OCI-M1 (cell line): ENCODE measurements around the gene PCDHGC3.
A peak's percentile ranks its signal among the peaks of the same experiment; 100 is the strongest.
"Not testable (repeated sequence)": the region's sequence is repeated elsewhere in the genome, so short reads cannot be mapped to it uniquely, and the experiment has no call there.

Experiments
- DNase-seq: peaks from one replicate; lab custom pipeline; 2025; lab: John Stamatoyannopoulos, UW

The PCDHGC3 gene

DNA sequence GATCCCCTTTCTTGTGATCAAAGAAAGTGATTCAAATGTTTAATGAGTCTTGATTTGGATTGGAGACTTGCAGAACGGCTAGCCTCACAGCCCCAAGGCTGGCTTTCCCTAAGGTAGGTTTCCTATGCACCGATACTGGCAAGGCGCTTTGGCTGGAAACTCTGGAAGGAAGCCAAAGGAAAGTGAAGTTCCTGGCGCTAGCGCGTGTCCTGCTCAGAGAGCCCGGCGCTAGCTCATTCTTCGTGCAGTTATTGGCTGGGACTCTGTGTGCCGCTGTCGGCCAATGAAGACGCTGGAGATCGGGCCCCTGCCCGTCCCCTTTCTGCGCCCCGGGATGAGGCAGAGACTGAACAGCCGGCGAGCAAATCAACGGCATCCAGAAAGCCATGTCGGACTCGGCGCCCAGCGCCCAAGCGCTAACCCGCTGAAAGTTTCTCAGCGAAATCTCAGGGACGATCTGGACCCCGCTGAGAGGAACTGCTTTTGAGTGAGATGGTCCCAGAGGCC, at the start of gene PCDHGC3:
Gene PCDHGC3, plus strand, starts transcription at position 342 of the 507 bp plus-strand sequence. Its CDS starts 151 bp downstream, at position 493.
- peak; percentile 62 for DNase-seq

GRCh38 chr5:141427783-141428426, 47.9 kb upstream of the PCDHGC3 start:
- no peak for DNase-seq

DNA sequence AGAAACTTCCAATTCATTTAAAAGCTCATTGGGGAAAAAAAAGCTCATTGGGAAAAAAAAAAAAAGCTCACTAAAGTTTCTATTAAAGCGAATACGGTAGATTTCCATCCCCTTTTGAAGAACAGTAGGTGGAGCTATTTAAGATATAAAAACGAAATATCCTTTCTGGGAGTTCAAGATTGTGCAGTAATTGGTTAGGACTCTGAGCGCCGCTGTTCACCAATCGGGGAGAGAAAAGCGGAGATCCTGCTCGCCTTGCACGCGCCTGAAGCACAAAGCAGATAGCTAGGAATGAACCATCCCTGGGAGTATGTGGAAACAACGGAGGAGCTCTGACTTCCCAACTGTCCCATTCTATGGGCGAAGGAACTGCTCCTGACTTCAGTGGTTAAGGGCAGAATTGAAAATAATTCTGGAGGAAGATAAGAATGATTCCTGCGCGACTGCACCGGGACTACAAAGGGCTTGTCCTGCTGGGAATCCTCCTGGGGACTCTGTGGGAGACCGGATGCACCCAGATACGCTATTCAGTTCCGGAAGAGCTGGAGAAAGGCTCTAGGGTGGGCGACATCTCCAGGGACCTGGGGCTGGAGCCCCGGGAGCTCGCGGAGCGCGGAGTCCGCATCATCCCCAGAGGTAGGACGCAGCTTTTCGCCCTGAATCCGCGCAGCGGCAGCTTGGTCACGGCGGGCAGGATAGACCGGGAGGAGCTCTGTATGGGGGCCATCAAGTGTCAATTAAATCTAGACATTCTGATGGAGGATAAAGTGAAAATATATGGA, 45.2 kb upstream of the PCDHGC3 start, which contains the start of gene PCDHGA12:
Gene PCDHGA12, plus strand, starts transcription at position 176 of the 782 bp plus-strand sequence. Its CDS starts 253 bp downstream, at position 429.
- DNase-seq: peak; percentile 61

DNA sequence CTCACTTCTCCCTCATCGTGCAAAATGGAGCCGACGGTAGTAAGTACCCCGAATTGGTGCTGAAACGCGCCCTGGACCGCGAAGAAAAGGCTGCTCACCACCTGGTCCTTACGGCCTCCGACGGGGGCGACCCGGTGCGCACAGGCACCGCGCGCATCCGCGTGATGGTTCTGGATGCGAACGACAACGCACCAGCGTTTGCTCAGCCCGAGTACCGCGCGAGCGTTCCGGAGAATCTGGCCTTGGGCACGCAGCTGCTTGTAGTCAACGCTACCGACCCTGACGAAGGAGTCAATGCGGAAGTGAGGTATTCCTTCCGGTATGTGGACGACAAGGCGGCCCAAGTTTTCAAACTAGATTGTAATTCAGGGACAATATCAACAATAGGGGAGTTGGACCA, 44.5 kb upstream of the PCDHGC3 start:
- no peak for DNase-seq

DNA sequence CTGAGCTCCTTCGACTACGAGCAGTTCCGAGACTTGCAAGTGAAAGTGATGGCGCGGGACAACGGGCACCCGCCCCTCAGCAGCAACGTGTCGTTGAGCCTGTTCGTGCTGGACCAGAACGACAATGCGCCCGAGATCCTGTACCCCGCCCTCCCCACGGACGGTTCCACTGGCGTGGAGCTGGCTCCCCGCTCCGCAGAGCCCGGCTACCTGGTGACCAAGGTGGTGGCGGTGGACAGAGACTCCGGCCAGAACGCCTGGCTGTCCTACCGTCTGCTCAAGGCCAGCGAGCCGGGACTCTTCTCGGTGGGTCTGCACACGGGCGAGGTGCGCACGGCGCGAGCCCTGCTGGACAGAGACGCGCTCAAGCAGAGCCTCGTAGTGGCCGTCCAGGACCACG, 43.5 kb upstream of the PCDHGC3 start:
- not testable (repeated sequence) for DNase-seq

DNA sequence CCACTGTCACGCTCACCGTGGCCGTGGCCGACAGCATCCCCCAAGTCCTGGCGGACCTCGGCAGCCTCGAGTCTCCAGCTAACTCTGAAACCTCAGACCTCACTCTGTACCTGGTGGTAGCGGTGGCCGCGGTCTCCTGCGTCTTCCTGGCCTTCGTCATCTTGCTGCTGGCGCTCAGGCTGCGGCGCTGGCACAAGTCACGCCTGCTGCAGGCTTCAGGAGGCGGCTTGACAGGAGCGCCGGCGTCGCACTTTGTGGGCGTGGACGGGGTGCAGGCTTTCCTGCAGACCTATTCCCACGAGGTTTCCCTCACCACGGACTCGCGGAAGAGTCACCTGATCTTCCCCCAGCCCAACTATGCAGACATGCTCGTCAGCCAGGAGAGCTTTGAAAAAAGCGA, 43.0 kb upstream of the PCDHGC3 start:
- not testable (repeated sequence) for DNase-seq

DNA sequence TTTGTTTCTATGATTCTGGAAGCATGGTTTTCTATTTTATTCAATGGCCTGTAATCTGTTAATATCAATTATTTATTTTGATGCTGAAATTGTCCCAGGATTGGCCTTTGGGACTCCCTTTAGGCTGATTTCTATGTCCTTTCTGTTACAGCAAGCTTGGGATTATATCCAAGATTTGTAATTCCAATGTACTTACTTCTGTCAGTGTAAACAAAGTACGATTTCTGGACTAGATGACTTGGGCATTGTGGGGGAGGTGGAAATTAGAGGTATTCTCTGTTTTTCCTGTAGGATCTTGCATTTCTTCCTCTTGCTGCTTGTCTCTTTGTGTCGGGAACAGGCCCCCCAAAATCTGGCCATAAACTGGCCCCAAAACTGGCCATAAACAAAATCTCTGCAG, 41.8 kb upstream of the PCDHGC3 start:
- no peak for DNase-seq

- DNase-seq: no peak
Measured at GRCh38 chr5:141437221-141437620, 38.5 kb upstream of the PCDHGC3 start.

GRCh38 chr5:141439411-141440141, 36.2 kb upstream of the PCDHGC3 start:
- DNase-seq: no peak

DNA sequence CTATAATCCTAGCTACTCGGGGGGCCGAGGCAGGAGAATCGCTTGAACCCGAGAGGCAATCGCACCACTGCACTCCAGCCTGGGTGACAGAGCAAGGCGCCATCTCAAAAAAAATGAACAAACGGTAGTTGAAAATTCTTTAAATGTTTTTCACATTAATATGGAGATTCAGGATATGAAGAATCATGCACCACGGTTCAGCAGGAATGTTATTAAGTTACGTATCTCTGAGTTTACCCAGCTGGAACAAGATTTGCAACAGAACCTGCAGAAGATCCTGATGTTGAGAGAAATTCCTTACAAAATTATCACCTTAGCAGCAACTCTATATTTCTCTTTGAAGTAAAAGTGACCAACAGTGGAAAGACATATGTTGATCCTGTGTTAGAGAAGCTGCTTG, 35.4 kb upstream of the PCDHGC3 start:
- no peak for DNase-seq

GRCh38 chr5:141441571-141442170, 34.1 kb upstream of the PCDHGC3 start:
- DNase-seq: no peak

- DNase-seq: no peak
Measured at GRCh38 chr5:141465351-141465750, 10.4 kb upstream of the PCDHGC3 start.

DNA sequence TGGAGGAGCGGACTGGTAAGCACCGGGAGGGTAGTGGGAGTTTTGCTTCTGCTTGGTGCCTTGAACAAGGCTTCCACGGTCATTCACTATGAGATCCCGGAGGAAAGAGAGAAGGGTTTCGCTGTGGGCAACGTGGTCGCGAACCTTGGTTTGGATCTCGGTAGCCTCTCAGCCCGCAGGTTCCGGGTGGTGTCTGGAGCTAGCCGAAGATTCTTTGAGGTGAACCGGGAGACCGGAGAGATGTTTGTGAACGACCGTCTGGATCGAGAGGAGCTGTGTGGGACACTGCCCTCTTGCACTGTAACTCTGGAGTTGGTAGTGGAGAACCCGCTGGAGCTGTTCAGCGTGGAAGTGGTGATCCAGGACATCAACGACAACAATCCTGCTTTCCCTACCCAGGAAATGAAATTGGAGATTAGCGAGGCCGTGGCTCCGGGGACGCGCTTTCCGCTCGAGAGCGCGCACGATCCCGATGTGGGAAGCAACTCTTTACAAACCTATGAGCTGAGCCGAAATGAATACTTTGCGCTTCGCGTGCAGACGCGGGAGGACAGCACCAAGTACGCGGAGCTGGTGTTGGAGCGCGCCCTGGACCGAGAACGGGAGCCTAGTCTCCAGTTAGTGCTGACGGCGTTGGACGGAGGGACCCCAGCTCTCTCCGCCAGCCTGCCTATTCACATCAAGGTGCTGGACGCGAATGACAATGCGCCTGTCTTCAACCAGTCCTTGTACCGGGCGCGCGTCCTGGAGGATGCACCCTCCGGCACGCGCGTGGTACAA, 556 bp downstream of the PCDHGC3 start:
- no peak for DNase-seq

DNA sequence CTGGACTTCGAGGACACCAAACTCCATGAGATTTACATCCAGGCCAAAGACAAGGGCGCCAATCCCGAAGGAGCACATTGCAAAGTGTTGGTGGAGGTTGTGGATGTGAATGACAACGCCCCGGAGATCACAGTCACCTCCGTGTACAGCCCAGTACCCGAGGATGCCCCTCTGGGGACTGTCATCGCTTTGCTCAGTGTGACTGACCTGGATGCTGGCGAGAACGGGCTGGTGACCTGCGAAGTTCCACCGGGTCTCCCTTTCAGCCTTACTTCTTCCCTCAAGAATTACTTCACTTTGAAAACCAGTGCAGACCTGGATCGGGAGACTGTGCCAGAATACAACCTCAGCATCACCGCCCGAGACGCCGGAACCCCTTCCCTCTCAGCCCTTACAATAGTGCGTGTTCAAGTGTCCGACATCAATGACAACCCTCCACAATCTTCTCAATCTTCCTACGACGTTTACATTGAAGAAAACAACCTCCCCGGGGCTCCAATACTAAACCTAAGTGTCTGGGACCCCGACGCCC, 1.3 kb downstream of the PCDHGC3 start:
- no peak for DNase-seq

GRCh38 chr5:141477815-141478214, 2.0 kb downstream of the PCDHGC3 start:
- DNase-seq: no peak

GRCh38 chr5:141478321-141478945, 2.7 kb downstream of the PCDHGC3 start:
- no peak for DNase-seq

GRCh38 chr5:141479776-141480175, 4.0 kb downstream of the PCDHGC3 start:
- no peak for DNase-seq

DNA sequence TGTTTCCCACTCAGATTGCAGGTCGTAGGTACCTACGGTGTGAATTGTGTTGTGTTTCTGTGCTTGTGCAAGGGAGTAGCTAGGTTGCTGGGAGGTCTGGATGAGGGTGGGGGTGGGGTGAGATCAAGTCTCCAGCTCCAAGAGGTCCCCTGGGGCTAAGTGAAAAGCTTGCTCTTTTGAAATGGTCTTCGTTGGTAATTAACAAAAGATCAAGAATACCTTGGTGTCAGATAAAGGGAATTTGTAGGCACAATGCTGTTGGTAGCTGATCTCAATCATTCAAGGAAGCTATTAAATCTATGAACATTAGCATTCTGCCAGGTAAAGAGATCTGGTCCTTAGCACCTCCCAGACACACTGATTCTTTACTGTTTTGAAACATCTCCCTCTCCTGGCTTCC, 8.1 kb downstream of the PCDHGC3 start:
- no peak for DNase-seq

GRCh38 chr5:141484310-141484640, 8.5 kb downstream of the PCDHGC3 start:
- DNase-seq: no peak

DNA sequence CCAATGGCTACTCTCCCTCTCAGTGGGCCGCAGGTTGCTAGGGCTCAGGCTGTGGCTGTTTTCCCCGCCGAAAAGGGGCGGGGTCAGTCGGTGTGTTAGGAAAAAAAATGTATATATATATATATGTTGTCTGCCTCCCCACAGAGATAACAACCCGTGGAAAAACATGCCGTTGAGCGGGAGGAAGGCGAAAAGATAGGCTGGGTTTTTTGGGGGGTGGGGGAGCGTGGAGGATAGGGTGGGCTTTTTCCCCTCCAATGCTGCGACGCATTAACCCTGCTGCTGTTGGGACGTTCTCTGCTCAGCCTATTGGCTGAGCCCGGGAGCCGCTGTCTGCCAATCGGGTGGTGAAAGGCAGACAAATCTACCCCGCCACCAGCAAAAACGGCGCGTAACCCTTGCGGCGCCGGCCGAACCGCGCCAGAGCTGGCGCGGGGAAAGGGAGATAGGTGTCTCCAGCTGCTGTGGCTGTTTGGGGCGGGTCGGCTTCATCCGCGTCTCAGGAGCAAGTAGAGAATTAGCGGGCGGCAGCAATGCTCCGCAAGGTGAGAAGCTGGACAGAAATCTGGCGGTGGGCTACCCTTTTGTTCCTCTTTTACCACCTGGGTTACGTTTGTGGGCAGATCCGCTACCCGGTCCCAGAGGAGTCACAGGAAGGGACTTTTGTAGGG, 9.0 kb downstream of the PCDHGC3 start, which contains the start of gene PCDHGC4:
Gene PCDHGC4, plus strand, starts transcription at position 390 of the 671 bp plus-strand sequence. Its CDS starts 144 bp downstream, at position 534.
- no peak for DNase-seq
